ENCODE measurements around the gene FCN1. TPM values are rescaled to one million over a fixed set of nuclear protein-coding genes. Genes with fewer than 3 reads are reported as not detected.

The FCN1 gene
- polyA plus RNA-seq, 1 of the 3 experiments (the other 2 are of a cell fraction) = not detected

DNA sequence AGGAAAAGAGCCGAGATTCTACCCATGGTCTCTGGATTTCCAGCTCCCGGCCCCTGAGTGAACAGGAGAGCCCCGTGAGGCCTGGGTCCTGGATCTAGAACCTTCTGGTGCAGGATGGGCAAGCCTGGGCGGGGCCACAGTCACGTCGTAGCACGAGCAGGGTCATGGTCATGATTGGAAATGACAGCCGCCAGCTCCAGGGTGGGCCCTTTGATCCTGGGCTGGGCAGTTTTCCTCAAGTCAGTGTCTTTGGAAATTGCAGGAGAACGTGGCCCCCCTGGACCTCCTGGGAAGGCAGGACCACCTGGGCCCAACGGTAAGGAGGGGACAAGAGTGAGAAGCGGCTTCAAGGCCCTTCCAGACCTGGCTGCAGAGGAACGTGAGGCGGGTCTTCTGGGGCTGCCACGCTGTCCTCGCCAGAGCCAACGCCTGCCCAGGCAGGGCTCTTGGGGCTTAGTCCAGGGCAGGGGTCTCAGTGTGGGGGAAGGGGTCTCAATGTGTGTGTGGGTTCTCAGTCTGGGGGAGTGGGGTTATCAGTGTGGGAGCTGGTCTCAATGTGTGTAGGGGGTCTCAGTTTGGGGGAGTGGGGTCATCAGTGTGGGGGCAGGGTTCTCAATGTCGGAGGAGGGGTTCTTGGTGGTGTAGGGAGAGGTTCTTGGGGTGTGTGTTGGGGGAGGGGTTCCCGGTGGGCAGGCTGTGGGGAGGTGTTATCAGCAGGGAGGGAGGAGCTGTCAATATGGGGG, 34.5 kb downstream of the FCN1 start:
- Histone ChIP-seq H3K9ac (no peak overlapping the region), H3K4me3 (ENCODE audit: low read depth in 2 of 2, low read length in 1 of 2) (no peak overlapping the region), H3K27ac (ENCODE audit: low read depth in 2 of 2, low read length in 1 of 2) (no peak overlapping the region), H3K4me1 (ENCODE audit: control insufficient read depth in 1 of 2, insufficient read depth in 2 of 2, low read depth in 1 of 2, low read length in 1 of 2) (no peaks in the 10 kb centered on the region), H3K27me3 (ENCODE audit: insufficient read depth) (peaks cover 7% of the 10 kb centered on the region; the same call in 1 of the 2 replicates), H3F3A (replicated peaks; ENCODE audit: insufficient read depth) (no peaks in the 10 kb centered on the region), H3K9me3 (no peaks in the 10 kb centered on the region), H4K20me1 (ENCODE audit: insufficient read depth) (no peaks in the 10 kb centered on the region), H3K4me2 (no peak overlapping the region), H3K9me2 (no peaks in the 10 kb centered on the region), H3K36me3 (replicated peaks in 1 of 2; ENCODE audit: control insufficient read depth in 1 of 2, insufficient read depth in 2 of 2, low read length in 1 of 2) (no peaks in the 10 kb centered on the region), H2AFZ (ENCODE audit: low read depth) (no peak overlapping the region), H3K79me2 (ENCODE audit: insufficient read depth) (no peaks in the 10 kb centered on the region)
- POLR2A ChIA-PET = no interaction called here
- no peak for DNase-seq
- WGBS (ENCODE audit: low lambda C conversion rate) = 48% methylated on average over 5 of the region's 18 CpGs
- CTCF ChIA-PET = interaction anchor here (1.1 kb wide), 1 partner anchor 10 kb away, joined by 3 read pairs; no protein-coding TSS in a partner anchor
- TF ChIP-seq, protein P1, sequence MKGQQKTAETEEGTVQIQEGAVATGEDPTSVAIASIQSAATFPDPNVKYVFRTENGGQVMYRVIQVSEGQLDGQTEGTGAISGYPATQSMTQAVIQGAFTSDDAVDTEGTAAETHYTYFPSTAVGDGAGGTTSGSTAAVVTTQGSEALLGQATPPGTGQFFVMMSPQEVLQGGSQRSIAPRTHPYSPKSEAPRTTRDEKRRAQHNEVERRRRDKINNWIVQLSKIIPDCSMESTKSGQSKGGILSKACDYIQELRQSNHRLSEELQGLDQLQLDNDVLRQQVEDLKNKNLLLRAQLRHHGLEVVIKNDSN (IDR thresholded peaks at IDR 0.05; ENCODE audit: borderline replicate concordance, low read depth) = no peak
- TF ChIP-seq TEAD4 (IDR thresholded peaks at IDR 0.05; ENCODE audit: borderline replicate concordance, insufficient read depth) (no peak), EP300 (IDR thresholded peaks at IDR 0.05; ENCODE audit: borderline replicate concordance in 1 of 2, low read depth in 1 of 2, low read length in 1 of 2) (no peak), FOSL2 (IDR thresholded peaks at IDR 0.05; ENCODE audit: borderline replicate concordance, low read depth) (no peak), TCF12 (IDR thresholded peaks at IDR 0.05) (no peak), MXI1 (IDR thresholded peaks at IDR 0.05; ENCODE audit: low read depth, low read length) (no peak), RCOR1 (IDR thresholded peaks at IDR 0.05; ENCODE audit: low read length) (no peak), RXRA (IDR thresholded peaks at IDR 0.05; ENCODE audit: borderline replicate concordance, low read depth) (no peak), GATA2 (CRISPR knock-in tag; IDR thresholded peaks at IDR 0.05) (no peak), NRF1 (IDR thresholded peaks at IDR 0.05; ENCODE audit: low read depth, low read length) (no peak), FOXM1 (IDR thresholded peaks at IDR 0.05; ENCODE audit: low read depth) (no peak), RFX5 (IDR thresholded peaks at IDR 0.05; ENCODE audit: low read length) (no peak), ELF1 (IDR thresholded peaks at IDR 0.05) (no peak), CHD2 (IDR thresholded peaks at IDR 0.05; ENCODE audit: low read length, partially characterized antibody) (no peak), SMC3 (IDR thresholded peaks at IDR 0.05; ENCODE audit: low read depth, low read length) (no peak)
- TF ChIP-seq, protein P2, sequence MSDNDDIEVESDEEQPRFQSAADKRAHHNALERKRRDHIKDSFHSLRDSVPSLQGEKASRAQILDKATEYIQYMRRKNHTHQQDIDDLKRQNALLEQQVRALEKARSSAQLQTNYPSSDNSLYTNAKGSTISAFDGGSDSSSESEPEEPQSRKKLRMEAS (IDR thresholded peaks at IDR 0.05; ENCODE audit: low read depth) = no peak
- TF ChIP-seq, protein P3, sequence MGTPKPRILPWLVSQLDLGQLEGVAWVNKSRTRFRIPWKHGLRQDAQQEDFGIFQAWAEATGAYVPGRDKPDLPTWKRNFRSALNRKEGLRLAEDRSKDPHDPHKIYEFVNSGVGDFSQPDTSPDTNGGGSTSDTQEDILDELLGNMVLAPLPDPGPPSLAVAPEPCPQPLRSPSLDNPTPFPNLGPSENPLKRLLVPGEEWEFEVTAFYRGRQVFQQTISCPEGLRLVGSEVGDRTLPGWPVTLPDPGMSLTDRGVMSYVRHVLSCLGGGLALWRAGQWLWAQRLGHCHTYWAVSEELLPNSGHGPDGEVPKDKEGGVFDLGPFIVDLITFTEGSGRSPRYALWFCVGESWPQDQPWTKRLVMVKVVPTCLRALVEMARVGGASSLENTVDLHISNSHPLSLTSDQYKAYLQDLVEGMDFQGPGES (IDR thresholded peaks at IDR 0.05; ENCODE audit: low read depth, low read length) = no peak
- TF ChIP-seq, protein P4, sequence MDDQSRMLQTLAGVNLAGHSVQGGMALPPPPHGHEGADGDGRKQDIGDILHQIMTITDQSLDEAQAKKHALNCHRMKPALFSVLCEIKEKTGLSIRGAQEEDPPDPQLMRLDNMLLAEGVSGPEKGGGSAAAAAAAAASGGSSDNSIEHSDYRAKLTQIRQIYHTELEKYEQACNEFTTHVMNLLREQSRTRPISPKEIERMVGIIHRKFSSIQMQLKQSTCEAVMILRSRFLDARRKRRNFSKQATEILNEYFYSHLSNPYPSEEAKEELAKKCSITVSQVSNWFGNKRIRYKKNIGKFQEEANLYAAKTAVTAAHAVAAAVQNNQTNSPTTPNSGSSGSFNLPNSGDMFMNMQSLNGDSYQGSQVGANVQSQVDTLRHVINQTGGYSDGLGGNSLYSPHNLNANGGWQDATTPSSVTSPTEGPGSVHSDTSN (IDR thresholded peaks at IDR 0.05) = no peak

All from SK-N-SH (cell line).